ENCODE results near the gene XIRP1.

The XIRP1 gene

GRCh38 chr3:39148435-39149058 lies 43.8 kb downstream of the XIRP1 start:
- no peak for ATAC-seq
- TF ChIP-seq ZFP3 (CRISPR knock-in tag; IDR thresholded peaks at IDR 0.05): no peak
- no peak for TF ChIP-seq SNAI2 (CRISPR knock-in tag; IDR thresholded peaks at IDR 0.05)

GRCh38 chr3:39147711-39148434 lies 44.5 kb downstream of the XIRP1 start:
- TF ChIP-seq CSDC2 (CRISPR knock-in tag; IDR thresholded peaks at IDR 0.05) (no peak), ZFP30 (CRISPR knock-in tag; IDR thresholded peaks at IDR 0.05) (no peak), OSR1 (CRISPR knock-in tag; IDR thresholded peaks at IDR 0.05) (no peak), ARNTL (CRISPR knock-in tag; IDR thresholded peaks at IDR 0.05; ENCODE audit: borderline replicate concordance, low read depth) (no peak), SNAI2 (CRISPR knock-in tag; IDR thresholded peaks at IDR 0.05) (no peak), ZNF70 (CRISPR knock-in tag; IDR thresholded peaks at IDR 0.05) (no peak), CSRNP3 (CRISPR knock-in tag; IDR thresholded peaks at IDR 0.05) (no peak)
- ATAC-seq: no peak

- ATAC-seq: peak; percentile 60
Measured at GRCh38 chr3:39146611-39147591, 45.5 kb downstream of the XIRP1 start.

More at GRCh38 chr3:39146611-39147591, 45.5 kb downstream of the XIRP1 start:
- TF ChIP-seq ESRRG (CRISPR knock-in tag; IDR thresholded peaks at IDR 0.05): no peak
- TF ChIP-seq ZNF70 (CRISPR knock-in tag; IDR thresholded peaks at IDR 0.05): no peak
- TF ChIP-seq ZC3H10 (CRISPR knock-in tag; IDR thresholded peaks at IDR 0.05): no peak
- no peak for TF ChIP-seq ZNF565 (CRISPR knock-in tag; conservative IDR thresholded peaks at IDR 0.05; ENCODE audit: low read depth)
- no peak for TF ChIP-seq BACH2 (CRISPR knock-in tag; IDR thresholded peaks at IDR 0.05; ENCODE audit: borderline replicate concordance)
- no peak for TF ChIP-seq OSR1 (CRISPR knock-in tag; IDR thresholded peaks at IDR 0.05)
- TF ChIP-seq RARB (CRISPR knock-in tag; IDR thresholded peaks at IDR 0.05): 0 out of 2 replicates have a peak, but pooled peaks have one; percentile 73
- TF ChIP-seq ARNTL (CRISPR knock-in tag; IDR thresholded peaks at IDR 0.05; ENCODE audit: borderline replicate concordance, low read depth): no peak
- TF ChIP-seq PPARA (CRISPR knock-in tag; IDR thresholded peaks at IDR 0.05; ENCODE audit: borderline replicate concordance): no peak
- peak; percentile 50; the same call in 1 of the 2 replicates for TF ChIP-seq TCF4 (CRISPR knock-in tag; IDR thresholded peaks at IDR 0.05; ENCODE audit: borderline replicate concordance)
- TF ChIP-seq TSHZ2 (CRISPR knock-in tag; IDR thresholded peaks at IDR 0.05): peak; percentile 74; the same call in 1 of the 2 replicates
- no peak for TF ChIP-seq SNAI2 (CRISPR knock-in tag; IDR thresholded peaks at IDR 0.05)
- TF ChIP-seq ZFP30 (CRISPR knock-in tag; IDR thresholded peaks at IDR 0.05): no peak
- TF ChIP-seq PATZ1 (CRISPR knock-in tag; IDR thresholded peaks at IDR 0.05; ENCODE audit: borderline replicate concordance): peak; percentile 38; the same call in 1 of the 2 replicates
- TF ChIP-seq CREB5 (CRISPR knock-in tag; IDR thresholded peaks at IDR 0.05; ENCODE audit: low read depth): no peak
- 0 out of 2 replicates have a peak, but pooled peaks have one; percentile 19 for TF ChIP-seq GLIS3 (CRISPR knock-in tag; IDR thresholded peaks at IDR 0.05)
- TF ChIP-seq ZFP3 (CRISPR knock-in tag; IDR thresholded peaks at IDR 0.05): peak; percentile 69
- TF ChIP-seq CSRNP3 (CRISPR knock-in tag; IDR thresholded peaks at IDR 0.05): no peak
- no peak for TF ChIP-seq TOX (CRISPR knock-in tag; IDR thresholded peaks at IDR 0.05; ENCODE audit: borderline replicate concordance)
- TF ChIP-seq ISL1 (CRISPR knock-in tag; IDR thresholded peaks at IDR 0.05): no peak
- no peak for TF ChIP-seq ZNF8 (CRISPR knock-in tag; IDR thresholded peaks at IDR 0.05)
- 0 out of 2 replicates have a peak, but pooled peaks have one; percentile 72 for TF ChIP-seq POU6F1 (CRISPR knock-in tag; IDR thresholded peaks at IDR 0.05; ENCODE audit: borderline replicate concordance, low read depth)
- no peak for TF ChIP-seq CSDC2 (CRISPR knock-in tag; IDR thresholded peaks at IDR 0.05)
